ELR (cell line): ENCODE measurements around the gene R3HCC1L.

Experiments
- DNase-seq: peaks from one replicate; pipeline ENCODE4 v3.0.0-alpha.2; 2015; ENCODE audit warnings: low read depth

R3HCC1L gene

DNA sequence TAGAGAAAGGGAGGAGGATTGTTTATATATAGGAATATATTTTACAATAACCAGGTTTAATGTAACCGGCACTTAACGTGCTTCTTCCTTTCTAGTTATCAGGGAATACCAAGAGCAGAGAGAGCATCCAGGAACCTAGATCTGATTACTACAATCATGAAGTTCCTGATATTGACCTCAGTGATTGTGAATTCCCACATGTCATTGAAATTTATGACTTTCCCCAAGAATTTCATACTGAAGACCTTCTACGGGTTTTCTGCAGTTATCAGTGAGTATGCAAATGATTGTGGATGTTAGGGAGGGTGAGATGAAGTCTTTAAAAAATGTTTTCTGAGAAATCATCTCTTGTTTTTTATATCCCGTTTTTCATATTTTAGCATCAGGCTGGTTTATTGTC is 97.0 kb downstream of the R3HCC1L start:
- no peak for DNase-seq

- no peak for DNase-seq
Observed at GRCh38 chr10:98235846-98236245, 101.4 kb downstream of the R3HCC1L start.

- no peak for DNase-seq
Observed at GRCh38 chr10:98236862-98237261, 102.4 kb downstream of the R3HCC1L start.

GRCh38 chr10:98238391-98238790 is 103.9 kb downstream of the R3HCC1L start:
- no peak for DNase-seq

- no peak for DNase-seq
Observed at GRCh38 chr10:98240524-98240923, 106.1 kb downstream of the R3HCC1L start.

DNA sequence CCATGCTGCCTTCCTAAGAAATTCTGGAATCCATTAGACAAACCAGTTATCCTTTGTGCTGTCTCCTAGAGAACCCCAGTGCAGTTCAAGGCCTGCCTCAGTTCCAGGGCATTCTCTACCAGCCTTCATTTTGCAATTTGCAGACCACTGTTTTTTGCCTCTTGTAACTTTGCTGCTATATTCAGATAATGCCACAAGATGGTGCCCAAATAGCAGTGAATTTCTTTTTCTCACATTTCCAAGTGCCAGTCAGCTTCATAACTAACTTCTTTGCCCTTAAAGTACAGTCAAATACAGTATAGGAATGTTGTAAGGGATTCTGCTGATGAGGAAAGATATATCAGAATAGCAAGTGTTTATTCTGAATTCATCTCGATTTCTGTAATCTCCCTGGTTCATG is 108.4 kb downstream of the R3HCC1L start:
- DNase-seq: peak; percentile 45

DNA sequence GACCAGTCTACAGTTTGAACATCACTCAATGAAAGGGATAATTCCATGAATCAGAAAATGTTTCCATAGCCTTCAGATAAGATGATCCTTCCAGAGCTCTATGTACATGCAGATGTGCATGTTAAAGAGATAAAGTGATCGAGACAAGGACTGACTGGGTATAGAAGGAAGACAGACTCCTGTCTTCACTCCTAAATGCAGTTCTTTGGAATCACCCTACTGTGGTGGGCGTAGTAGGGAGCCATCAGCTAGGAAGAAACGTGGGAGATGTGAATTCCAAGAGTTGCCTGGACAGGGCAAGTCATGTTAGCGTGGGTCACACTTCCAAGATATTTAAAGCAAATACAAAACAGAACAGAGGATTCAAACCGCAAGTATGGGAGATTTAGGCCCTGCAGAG is 109.7 kb downstream of the R3HCC1L start:
- DNase-seq: no peak

GRCh38 chr10:98244586-98244985 is 110.1 kb downstream of the R3HCC1L start:
- DNase-seq: no peak

DNA sequence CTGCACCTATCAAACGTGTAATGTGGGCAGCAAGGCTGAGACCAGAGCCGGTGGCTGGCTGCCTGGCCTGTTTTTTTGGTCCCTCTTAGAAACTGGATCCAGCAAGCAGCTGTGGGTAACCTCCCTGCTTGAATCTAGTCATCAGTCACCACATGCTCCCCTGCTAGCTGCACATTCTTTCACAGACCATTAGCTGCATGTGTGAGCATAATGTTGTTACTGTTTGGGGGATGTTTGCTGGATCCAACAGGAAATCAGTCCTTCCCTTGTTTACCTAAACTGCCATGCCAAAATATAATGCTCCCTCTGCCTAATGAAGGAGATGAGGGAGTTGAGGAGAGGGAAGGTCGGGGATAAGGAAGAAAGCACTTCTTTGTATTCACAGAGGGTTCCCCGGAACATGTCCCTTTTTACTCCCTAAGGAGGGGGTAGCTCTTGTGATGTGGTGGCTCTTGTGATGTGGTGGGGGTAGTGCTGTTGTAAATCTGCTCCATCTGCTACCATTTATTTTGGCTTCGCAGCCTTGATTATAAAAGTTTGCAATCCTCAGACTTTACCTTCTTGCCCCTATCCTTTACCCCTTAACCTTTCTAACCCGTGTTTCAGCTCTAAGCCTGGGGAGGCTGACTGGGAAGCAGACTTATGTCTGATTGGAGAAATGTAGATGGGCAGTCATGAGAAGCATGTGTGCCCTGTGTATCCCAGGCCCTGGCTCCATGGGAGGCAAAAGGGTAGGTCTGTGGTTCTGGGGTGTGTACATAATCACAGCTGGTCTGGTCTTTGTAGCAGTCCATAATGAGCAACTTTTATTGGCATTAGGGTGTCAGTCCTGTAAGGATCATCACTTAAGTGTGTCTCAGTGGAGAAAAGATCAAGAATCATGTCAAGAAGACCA is 112.7 kb downstream of the R3HCC1L start:
- DNase-seq: no peak

- DNase-seq: no peak
Observed at GRCh38 chr10:98248018-98248417, 113.6 kb downstream of the R3HCC1L start.

- DNase-seq: no peak
Observed at GRCh38 chr10:98249134-98249533, 114.7 kb downstream of the R3HCC1L start.

GRCh38 chr10:98251399-98251798 is 116.9 kb downstream of the R3HCC1L start:
- no peak for DNase-seq

- DNase-seq: no peak
Observed at GRCh38 chr10:98252464-98252863, 118.0 kb downstream of the R3HCC1L start.

GRCh38 chr10:98253499-98253898 is 119.0 kb downstream of the R3HCC1L start:
- DNase-seq: no peak

- no peak for DNase-seq
Observed at GRCh38 chr10:98254234-98254974, 119.9 kb downstream of the R3HCC1L start.

- DNase-seq: no peak
Observed at GRCh38 chr10:98255146-98255877, 120.9 kb downstream of the R3HCC1L start.

DNA sequence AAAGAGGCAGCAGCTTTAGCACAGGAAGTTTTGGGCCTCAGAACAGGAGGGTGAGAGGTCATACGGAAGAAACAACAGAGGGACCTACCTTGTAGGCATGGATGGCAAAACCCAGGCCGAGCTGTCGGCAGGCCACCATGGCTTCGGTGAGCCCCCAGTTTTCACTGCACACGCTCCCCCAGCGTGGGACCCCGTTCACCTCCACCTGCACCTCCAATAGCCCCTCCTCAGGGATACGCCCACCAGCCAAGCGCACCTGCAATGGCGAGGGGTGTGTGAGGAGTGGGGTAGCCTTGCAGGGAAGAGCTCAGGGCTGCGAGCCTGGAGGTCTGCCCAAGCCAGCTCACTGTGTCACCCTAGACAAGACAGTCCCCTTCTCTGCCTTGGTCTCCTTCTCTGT is 122.2 kb downstream of the R3HCC1L start:
- no peak for DNase-seq

GRCh38 chr10:98257198-98257597 is 122.7 kb downstream of the R3HCC1L start:
- DNase-seq: no peak

- DNase-seq: no peak
Observed at GRCh38 chr10:98257961-98258360, 123.5 kb downstream of the R3HCC1L start.

- no peak for DNase-seq
Observed at GRCh38 chr10:98258683-98259454, 124.4 kb downstream of the R3HCC1L start.

DNA sequence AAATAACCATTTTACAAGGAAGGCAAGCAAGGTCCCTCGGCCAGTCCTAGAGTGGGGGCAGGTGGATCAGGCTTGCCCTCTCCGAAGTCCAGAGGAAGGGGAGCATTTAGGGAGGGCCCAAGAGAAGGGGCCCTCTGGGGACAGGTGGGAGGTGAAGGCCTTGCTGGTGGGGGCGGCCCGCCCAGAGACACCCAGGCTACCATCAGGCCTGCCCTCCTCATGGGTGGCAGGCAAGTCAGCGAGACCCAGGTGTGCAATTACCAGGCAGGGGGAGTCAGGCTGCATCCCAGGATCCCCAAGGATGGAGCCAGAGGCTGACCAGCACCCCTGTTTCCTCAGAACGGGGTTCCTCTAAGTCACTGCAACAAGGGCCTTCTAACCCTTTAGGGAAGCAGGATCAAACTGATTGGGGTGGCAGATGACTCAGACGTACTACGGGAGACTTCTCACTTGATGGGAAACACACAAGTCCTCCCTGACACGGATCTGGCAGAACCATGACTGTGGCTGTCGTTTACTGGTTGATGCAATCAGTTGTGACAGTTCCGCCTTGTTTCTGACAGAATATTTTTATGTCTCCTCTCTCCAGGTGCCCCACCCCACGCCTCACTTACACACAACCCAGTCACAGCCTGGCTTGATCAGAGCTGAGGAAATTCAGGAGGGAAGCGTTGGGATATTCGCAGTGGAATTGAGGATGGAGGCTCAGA is 125.3 kb downstream of the R3HCC1L start:
- DNase-seq: peak; percentile 35
